ENCODE results near the gene SLC24A4.

SLC24A4 gene

GRCh38 chr14:92323011-92323915, at the start of gene SLC24A4:
TSS of gene SLC24A4 (plus strand) at chr14:92323165. CDS start at chr14:92323831, 666 bp downstream.
- in situ Hi-C loops (cut with MboI; ENCODE audit: low sequenced_read_pairs): no loop called here

- in situ Hi-C loops (cut with MboI; ENCODE audit: low sequenced_read_pairs): no loop called here
These were observed 49.8 kb upstream of the SLC24A4 start for GRCh38 chr14:92273166-92273565.

- in situ Hi-C loops (cut with MboI; ENCODE audit: low sequenced_read_pairs): no loop called here
These were observed 48.9 kb upstream of the SLC24A4 start for GRCh38 chr14:92274055-92274454.

- in situ Hi-C loops (cut with MboI; ENCODE audit: low sequenced_read_pairs): no loop called here
These were observed 46.9 kb upstream of the SLC24A4 start for GRCh38 chr14:92276074-92276473.

GRCh38 chr14:92277031-92277430, 45.9 kb upstream of the SLC24A4 start:
- in situ Hi-C loops (cut with MboI; ENCODE audit: low sequenced_read_pairs): no loop called here

GRCh38 chr14:92280554-92281262, 42.3 kb upstream of the SLC24A4 start:
- in situ Hi-C loops (cut with MboI; ENCODE audit: low sequenced_read_pairs): no loop called here

GRCh38 chr14:92282669-92283068, 40.3 kb upstream of the SLC24A4 start:
- in situ Hi-C loops (cut with MboI; ENCODE audit: low sequenced_read_pairs): no loop called here

GRCh38 chr14:92285311-92285710, 37.7 kb upstream of the SLC24A4 start:
- in situ Hi-C loops (cut with MboI; ENCODE audit: low sequenced_read_pairs): no loop called here

- in situ Hi-C loops (cut with MboI; ENCODE audit: low sequenced_read_pairs): no loop called here
These were observed 35.0 kb upstream of the SLC24A4 start for GRCh38 chr14:92287987-92288386.

- in situ Hi-C loops (cut with MboI; ENCODE audit: low sequenced_read_pairs): no loop called here
These were observed 33.8 kb upstream of the SLC24A4 start for GRCh38 chr14:92288994-92289660.

GRCh38 chr14:92292673-92293072, 30.3 kb upstream of the SLC24A4 start:
- in situ Hi-C loops (cut with MboI; ENCODE audit: low sequenced_read_pairs): no loop called here

GRCh38 chr14:92294506-92294905, 28.5 kb upstream of the SLC24A4 start:
- in situ Hi-C loops (cut with MboI; ENCODE audit: low sequenced_read_pairs): no loop called here

- in situ Hi-C loops (cut with MboI; ENCODE audit: low sequenced_read_pairs): no loop called here
These were observed 25.0 kb upstream of the SLC24A4 start for GRCh38 chr14:92297818-92298595.

- in situ Hi-C loops (cut with MboI; ENCODE audit: low sequenced_read_pairs): no loop called here
These were observed 20.5 kb upstream of the SLC24A4 start for GRCh38 chr14:92302481-92302880.

GRCh38 chr14:92308716-92309115, 14.2 kb upstream of the SLC24A4 start:
- in situ Hi-C loops (cut with MboI; ENCODE audit: low sequenced_read_pairs): no loop called here

- in situ Hi-C loops (cut with MboI; ENCODE audit: low sequenced_read_pairs): no loop called here
These were observed 12.9 kb upstream of the SLC24A4 start for GRCh38 chr14:92309968-92310530.

GRCh38 chr14:92310776-92311375, 12.1 kb upstream of the SLC24A4 start:
- in situ Hi-C loops (cut with MboI; ENCODE audit: low sequenced_read_pairs): no loop called here

GRCh38 chr14:92314182-92314581, 8.8 kb upstream of the SLC24A4 start:
- in situ Hi-C loops (cut with MboI; ENCODE audit: low sequenced_read_pairs): no loop called here

GRCh38 chr14:92315050-92315805, 7.7 kb upstream of the SLC24A4 start:
- in situ Hi-C loops (cut with MboI; ENCODE audit: low sequenced_read_pairs): no loop called here
